B cell (primary cell): ENCODE measurements around the gene ASTN2.

Experiments used
- EZH2 ChIP-seq: IDR thresholded peaks from 2 replicates; pipeline ENCODE4 v1.6.1; 2012; ENCODE audit warnings: borderline replicate concordance, low read depth, mild to moderate bottlenecking, moderate library complexity, low read length; ENCODE audit not compliant: insufficient read depth, poor library complexity, severe bottlenecking
- TF ChIP-seq, protein P1 (sequence below): fragments of 200-600 bp; IDR thresholded peaks from one replicate; pipeline ENCODE4 v1.8.0; 2022; ENCODE audit warnings: antibody characterized with exemption, mild to moderate bottlenecking

DNA sequence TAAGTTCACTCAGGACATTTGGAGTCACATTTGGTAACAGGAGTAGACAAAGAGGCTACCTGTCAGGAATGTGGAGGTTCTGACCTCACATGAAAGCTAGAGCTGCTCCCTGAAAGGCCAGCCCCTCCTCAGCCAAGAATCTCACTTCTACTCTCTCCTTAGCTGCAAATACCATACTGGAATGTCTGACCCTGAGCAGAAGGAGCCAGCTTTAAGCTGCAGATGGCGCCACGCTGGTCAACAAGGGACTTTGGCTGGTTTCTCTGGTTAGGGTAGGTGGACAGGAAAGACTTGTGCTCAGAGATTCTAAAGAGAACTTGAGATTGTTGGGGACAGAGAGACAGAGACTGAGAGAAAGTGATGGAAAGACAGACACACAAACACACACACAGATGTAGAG lies 21.9 kb downstream of the ASTN2 start:
- no peak for TF ChIP-seq EZH2
- TF ChIP-seq, protein P1, sequence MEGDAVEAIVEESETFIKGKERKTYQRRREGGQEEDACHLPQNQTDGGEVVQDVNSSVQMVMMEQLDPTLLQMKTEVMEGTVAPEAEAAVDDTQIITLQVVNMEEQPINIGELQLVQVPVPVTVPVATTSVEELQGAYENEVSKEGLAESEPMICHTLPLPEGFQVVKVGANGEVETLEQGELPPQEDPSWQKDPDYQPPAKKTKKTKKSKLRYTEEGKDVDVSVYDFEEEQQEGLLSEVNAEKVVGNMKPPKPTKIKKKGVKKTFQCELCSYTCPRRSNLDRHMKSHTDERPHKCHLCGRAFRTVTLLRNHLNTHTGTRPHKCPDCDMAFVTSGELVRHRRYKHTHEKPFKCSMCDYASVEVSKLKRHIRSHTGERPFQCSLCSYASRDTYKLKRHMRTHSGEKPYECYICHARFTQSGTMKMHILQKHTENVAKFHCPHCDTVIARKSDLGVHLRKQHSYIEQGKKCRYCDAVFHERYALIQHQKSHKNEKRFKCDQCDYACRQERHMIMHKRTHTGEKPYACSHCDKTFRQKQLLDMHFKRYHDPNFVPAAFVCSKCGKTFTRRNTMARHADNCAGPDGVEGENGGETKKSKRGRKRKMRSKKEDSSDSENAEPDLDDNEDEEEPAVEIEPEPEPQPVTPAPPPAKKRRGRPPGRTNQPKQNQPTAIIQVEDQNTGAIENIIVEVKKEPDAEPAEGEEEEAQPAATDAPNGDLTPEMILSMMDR: no peak
